ENCODE measurements around the gene ZFYVE19.
A peak's percentile ranks its signal among the peaks of the same experiment; 100 is the strongest.

Gene ZFYVE19

GRCh38 chr15:40832903-40833302, 26.0 kb downstream of the ZFYVE19 start:
- no peak for DNase-seq (ENCODE audit: low read depth, low spot score)
- H3K4me3 ChIP-seq (ENCODE audit: low read depth, low read length) = no peak overlapping the region
- no peak for TF ChIP-seq CTCF (IDR thresholded peaks at IDR 0.05; ENCODE audit: low read depth, low read length)
- in situ Hi-C loops (cut with HindIII; ENCODE audit: low sequenced_read_pairs) = no loop called here

GRCh38 chr15:40836020-40836419, 29.1 kb downstream of the ZFYVE19 start:
- in situ Hi-C loops (cut with HindIII; ENCODE audit: low sequenced_read_pairs) = no loop called here
- DNase-seq (ENCODE audit: low read depth, low spot score) = no peak
- TF ChIP-seq CTCF (IDR thresholded peaks at IDR 0.05; ENCODE audit: low read depth, low read length) = no peak
- H3K4me3 ChIP-seq (ENCODE audit: low read depth, low read length) = no peak overlapping the region

- no peak for DNase-seq (ENCODE audit: low read depth, low spot score)
- TF ChIP-seq CTCF (IDR thresholded peaks at IDR 0.05; ENCODE audit: low read depth, low read length) = no peak
- in situ Hi-C loops (cut with HindIII; ENCODE audit: low sequenced_read_pairs) = no loop called here
- no peak overlapping the region for H3K4me3 ChIP-seq (ENCODE audit: low read depth, low read length)
Measured at GRCh38 chr15:40838756-40839155, 31.9 kb downstream of the ZFYVE19 start.

- DNase-seq (ENCODE audit: low read depth, low spot score) = no peak
- in situ Hi-C loops (cut with HindIII; ENCODE audit: low sequenced_read_pairs) = no loop called here
- no peak for TF ChIP-seq CTCF (IDR thresholded peaks at IDR 0.05; ENCODE audit: low read depth, low read length)
- no peak overlapping the region for H3K4me3 ChIP-seq (ENCODE audit: low read depth, low read length)
Measured at GRCh38 chr15:40841741-40842140, 34.9 kb downstream of the ZFYVE19 start.

- DNase-seq (ENCODE audit: low read depth, low spot score) = no peak
- no peak overlapping the region for H3K4me3 ChIP-seq (ENCODE audit: low read depth, low read length)
- in situ Hi-C loops (cut with HindIII; ENCODE audit: low sequenced_read_pairs) = no loop called here
- no peak for TF ChIP-seq CTCF (IDR thresholded peaks at IDR 0.05; ENCODE audit: low read depth, low read length)
Measured at GRCh38 chr15:40843261-40843884, 36.5 kb downstream of the ZFYVE19 start.

GRCh38 chr15:40843885-40844695, 37.2 kb downstream of the ZFYVE19 start, which contains the start of gene SPINT1:
TSS of gene SPINT1 (plus strand) at chr15:40844048. CDS start at chr15:40844555, 507 bp downstream.
- no peak for DNase-seq (ENCODE audit: low read depth, low spot score)
- peak within 1 kb of the TSS; percentile 34 for H3K4me3 ChIP-seq (ENCODE audit: low read depth, low read length)
- in situ Hi-C loops (cut with HindIII; ENCODE audit: low sequenced_read_pairs) = no loop called here
- TF ChIP-seq CTCF (IDR thresholded peaks at IDR 0.05; ENCODE audit: low read depth, low read length) = no peak

Measured in astrocyte of the spinal cord (primary cell).